ENCODE measurements around the gene GNG2.

GNG2 gene

DNA sequence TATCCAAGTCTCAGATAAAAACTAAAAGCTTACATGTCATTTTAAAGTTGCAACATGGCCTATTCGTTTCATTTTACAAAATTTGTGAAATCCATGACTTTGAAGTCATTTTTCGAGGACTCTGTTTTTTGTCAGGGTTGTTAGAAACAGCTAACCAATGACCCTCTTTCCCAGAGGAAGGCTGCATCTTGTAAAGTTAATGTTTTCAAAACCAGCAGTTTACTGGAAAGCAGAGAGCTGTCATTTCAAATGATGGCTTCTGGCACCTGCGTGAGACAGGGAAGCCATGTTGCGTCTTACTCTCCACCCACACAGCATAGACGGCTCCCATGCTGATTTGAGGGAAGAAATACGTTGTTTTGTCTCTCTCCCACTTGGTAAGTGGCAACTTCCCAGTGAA is 78.8 kb downstream of the GNG2 start:
- DNase-seq (ENCODE audit: low read depth in 1 of 2, low spot score in 1 of 2): no peak
- in situ Hi-C loops (cut with HindIII; ENCODE audit: low pct_unique_long_range_greater_than_20kb, low sequenced_read_pairs): no loop called here
- no peak for TF ChIP-seq JUND (IDR thresholded peaks at IDR 0.05; ENCODE audit: low read depth)

DNA sequence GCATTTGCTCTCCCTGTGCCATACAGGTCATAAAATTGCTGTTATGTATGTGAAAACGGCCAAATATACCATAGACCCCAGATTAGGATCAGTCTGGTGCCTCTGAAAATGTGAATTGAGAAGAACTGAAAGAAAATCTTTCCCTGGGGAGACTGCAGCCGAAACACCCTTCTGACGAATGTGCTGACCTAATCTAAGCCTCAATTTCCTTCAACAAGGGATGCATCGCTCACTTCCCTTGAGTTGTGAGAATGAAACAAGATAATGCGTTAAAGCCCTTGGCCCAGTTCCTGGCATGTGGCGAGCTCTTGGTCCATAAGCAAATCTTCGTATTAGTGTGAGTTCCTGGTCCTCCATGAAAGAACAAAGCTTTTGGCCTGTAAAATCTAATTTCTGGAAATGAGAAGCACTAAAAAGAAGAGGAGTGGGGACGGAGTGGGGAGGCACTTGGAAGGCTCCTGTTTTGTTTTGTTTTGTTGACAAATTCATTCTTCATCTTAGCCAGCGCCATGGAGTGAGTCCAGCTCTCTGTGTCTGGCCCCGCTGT is 79.4 kb downstream of the GNG2 start:
- DNase-seq (ENCODE audit: low read depth in 1 of 2, low spot score in 1 of 2): no peak
- TF ChIP-seq JUND (IDR thresholded peaks at IDR 0.05; ENCODE audit: low read depth): no peak
- in situ Hi-C loops (cut with HindIII; ENCODE audit: low pct_unique_long_range_greater_than_20kb, low sequenced_read_pairs): no loop called here

DNA sequence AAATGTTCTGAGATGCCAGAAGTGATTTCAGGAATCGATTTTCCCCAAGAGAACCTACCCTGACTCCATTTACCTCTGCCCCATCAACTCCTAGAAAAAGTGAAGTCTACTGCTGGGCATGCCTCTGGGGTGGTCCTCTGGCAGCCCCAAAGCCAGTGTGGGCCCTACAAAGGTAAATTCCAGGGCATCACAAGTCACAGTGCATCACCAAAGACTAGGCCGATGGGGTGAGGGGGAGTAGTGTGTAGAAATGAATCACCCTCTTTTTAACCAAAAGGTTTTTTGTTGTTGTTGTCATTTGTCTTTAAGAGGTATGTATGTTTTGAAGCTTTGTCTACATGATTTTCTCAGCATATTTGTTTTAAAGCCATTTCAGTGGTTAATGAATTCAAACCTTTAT is 82.6 kb downstream of the GNG2 start:
- TF ChIP-seq JUND (IDR thresholded peaks at IDR 0.05; ENCODE audit: low read depth): no peak
- DNase-seq (ENCODE audit: low read depth in 1 of 2, low spot score in 1 of 2): no peak
- in situ Hi-C loops (cut with HindIII; ENCODE audit: low pct_unique_long_range_greater_than_20kb, low sequenced_read_pairs): no loop called here

DNA sequence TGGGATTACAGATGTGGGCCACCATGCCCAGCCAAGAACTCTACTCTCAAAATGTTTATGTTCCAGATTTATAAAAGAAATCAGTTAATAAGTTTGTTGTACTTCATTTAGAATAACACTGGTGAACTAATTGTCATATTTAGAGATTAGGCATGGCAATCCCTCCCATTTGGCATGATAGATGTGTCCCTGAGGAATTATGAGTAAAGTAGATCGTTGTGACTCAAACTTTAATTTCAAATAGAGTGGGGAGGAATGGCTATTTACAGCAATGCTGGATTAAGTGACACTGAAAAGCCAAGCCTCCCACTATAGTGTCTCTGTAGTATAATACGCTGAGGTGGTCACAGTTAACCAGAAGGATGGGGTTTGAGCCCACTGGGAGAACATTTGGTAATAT is 89.6 kb downstream of the GNG2 start:
- no peak for TF ChIP-seq JUND (IDR thresholded peaks at IDR 0.05; ENCODE audit: low read depth)
- in situ Hi-C loops (cut with HindIII; ENCODE audit: low pct_unique_long_range_greater_than_20kb, low sequenced_read_pairs): no loop called here
- no peak for DNase-seq (ENCODE audit: low read depth in 1 of 2, low spot score in 1 of 2)

DNA sequence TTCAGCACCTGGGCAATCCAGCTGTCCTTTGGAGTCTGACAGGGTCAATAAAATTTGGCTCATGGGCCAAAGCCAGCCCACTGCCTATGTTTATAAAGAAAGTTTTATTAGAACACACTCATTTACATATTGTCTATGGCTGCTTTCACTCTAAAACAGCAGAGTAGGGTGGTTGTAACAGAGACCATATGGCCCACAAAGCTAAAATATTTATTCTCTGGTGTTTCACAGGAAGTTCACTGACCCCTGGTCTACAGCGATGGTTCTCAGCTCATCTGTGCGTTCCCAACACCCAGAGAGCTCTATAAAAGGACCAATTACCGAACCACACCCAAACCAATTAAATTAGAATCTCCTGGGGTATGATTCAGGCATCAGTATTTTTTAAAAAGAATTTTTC is 91.2 kb downstream of the GNG2 start:
- in situ Hi-C loops (cut with HindIII; ENCODE audit: low pct_unique_long_range_greater_than_20kb, low sequenced_read_pairs): no loop called here
- DNase-seq (ENCODE audit: low read depth in 1 of 2, low spot score in 1 of 2): no peak
- TF ChIP-seq JUND (IDR thresholded peaks at IDR 0.05; ENCODE audit: low read depth): no peak

DNA sequence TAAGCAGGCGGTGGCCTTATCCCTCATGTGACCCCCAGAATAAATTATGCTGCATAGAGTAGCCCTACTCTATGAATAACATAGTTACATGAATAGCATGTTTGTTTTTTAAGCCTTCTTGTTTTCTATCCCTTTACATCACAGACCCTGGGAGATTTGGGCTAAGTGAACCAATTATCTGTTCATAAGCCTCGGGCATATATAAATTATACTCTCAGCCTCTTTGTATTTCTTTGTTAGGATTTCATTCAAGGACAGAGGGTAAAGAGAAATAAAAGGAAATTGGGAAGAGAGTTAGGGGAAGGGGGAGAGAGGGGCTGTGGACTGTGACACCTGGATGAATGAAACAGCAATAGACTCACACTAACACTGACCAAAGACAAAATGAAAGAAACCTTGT is 93.6 kb downstream of the GNG2 start:
- no peak for DNase-seq (ENCODE audit: low read depth in 1 of 2, low spot score in 1 of 2)
- in situ Hi-C loops (cut with HindIII; ENCODE audit: low pct_unique_long_range_greater_than_20kb, low sequenced_read_pairs): no loop called here
- no peak for TF ChIP-seq JUND (IDR thresholded peaks at IDR 0.05; ENCODE audit: low read depth)

DNA sequence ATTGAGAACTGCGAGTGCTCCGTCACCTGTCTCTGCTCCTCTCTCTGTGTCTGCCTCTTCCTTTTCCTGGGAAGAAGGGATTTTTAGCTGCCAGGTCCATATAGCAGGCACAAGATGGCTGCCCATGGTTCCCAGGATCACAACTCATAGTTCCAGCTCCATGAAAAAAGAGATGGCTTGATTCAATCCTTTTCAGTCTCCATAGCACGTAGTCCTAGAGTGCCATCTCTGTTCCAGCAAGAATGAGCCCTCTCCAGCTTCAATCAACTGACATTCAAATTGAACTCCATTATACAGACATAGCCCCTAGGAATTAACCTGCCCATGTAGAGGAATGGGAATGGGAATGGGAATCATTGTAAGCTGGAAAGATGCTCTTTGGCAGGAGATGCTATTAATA is 94.2 kb downstream of the GNG2 start:
- in situ Hi-C loops (cut with HindIII; ENCODE audit: low pct_unique_long_range_greater_than_20kb, low sequenced_read_pairs): no loop called here
- no peak for TF ChIP-seq JUND (IDR thresholded peaks at IDR 0.05; ENCODE audit: low read depth)
- no peak for DNase-seq (ENCODE audit: low read depth in 1 of 2, low spot score in 1 of 2)

DNA sequence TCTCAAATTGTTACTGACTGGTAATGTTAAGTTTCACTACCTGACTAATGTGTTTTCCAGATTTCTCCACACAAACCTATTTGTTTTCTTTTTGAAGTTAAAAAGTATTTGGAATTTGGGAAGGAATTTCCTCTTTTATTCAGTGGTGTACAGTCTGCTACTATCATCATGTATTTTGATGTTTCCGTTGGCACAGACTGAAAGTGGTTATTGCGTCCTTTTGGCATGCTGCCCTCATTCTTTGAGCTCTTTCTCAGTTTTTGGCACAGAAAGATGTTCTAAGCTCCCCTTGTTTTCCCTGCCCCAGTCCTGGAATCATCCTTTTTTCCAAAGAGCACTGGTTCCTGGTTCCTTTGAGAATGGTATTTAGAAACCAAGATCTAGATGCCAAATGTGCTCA is 97.5 kb downstream of the GNG2 start:
- in situ Hi-C loops (cut with HindIII; ENCODE audit: low pct_unique_long_range_greater_than_20kb, low sequenced_read_pairs): no loop called here

DNA sequence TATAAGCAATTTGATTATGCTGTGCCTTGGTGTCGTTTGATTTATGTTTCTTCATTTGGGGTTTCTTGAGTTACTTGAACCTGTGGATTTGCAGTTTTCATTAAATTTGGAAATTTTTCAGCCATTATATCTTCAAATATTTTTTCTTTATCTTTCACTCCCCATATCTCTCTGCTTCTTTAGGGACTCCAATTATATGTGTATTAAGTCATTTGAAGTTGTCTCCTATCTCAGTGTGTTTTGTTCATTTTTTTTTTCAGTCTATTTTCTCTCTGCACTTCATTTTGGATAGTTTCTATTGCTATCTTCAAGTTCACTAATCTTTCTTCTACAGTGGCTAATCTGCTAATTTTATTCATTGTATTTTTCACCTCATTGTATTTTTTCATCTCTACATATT is 99.5 kb downstream of the GNG2 start:
- in situ Hi-C loops (cut with HindIII; ENCODE audit: low pct_unique_long_range_greater_than_20kb, low sequenced_read_pairs): no loop called here
- DNase-seq (ENCODE audit: low read depth in 1 of 2, low spot score in 1 of 2): no peak
- no peak for TF ChIP-seq JUND (IDR thresholded peaks at IDR 0.05; ENCODE audit: low read depth)

More for the DNA sequence above, 97.5 kb downstream of the GNG2 start:
- TF ChIP-seq JUND (IDR thresholded peaks at IDR 0.05; ENCODE audit: low read depth): no peak
- no peak for DNase-seq (ENCODE audit: low read depth in 1 of 2, low spot score in 1 of 2)

DNA sequence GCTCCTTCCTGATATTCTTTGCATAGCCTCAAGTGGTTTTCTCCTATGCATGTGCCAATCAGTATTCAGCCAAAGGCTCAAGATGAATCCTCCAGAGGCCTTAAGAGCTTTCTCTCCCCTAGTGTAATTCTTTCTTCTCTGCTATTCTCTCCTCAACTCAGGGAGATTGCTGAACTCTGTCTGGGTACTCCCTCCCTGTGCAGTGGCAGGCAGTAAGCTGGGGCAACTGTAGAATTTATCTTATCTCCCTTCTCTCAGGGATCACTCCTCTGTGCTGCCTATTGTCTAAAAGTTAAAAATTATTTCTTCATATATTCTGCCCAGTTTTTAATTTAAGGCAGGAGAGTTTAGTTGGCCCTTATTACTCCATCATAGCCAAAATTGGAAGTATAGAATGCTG is 100.5 kb downstream of the GNG2 start:
- TF ChIP-seq JUND (IDR thresholded peaks at IDR 0.05; ENCODE audit: low read depth): no peak
- no peak for DNase-seq (ENCODE audit: low read depth in 1 of 2, low spot score in 1 of 2)
- in situ Hi-C loops (cut with HindIII; ENCODE audit: low pct_unique_long_range_greater_than_20kb, low sequenced_read_pairs): no loop called here

DNA sequence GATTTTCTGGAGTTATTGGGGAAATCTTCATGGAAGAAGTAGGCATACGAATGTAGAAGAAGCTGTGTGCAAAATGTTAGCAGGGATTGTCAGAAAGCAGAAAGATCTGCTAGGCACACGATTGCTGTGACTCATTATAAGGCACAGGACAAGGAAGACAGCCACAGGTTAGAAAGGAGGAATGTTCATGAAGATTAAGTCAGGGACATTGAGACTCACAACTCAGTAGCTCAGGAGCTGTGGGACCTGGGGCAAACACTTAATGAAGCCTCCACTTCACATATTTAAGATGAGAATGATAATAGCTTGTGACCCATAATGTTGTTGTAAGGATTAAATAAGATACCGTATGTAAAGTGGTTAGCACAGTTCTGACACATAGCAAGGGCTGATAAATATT is 102.3 kb downstream of the GNG2 start:
- in situ Hi-C loops (cut with HindIII; ENCODE audit: low pct_unique_long_range_greater_than_20kb, low sequenced_read_pairs): no loop called here
- DNase-seq (ENCODE audit: low read depth in 1 of 2, low spot score in 1 of 2): no peak
- TF ChIP-seq JUND (IDR thresholded peaks at IDR 0.05; ENCODE audit: low read depth): no peak

DNA sequence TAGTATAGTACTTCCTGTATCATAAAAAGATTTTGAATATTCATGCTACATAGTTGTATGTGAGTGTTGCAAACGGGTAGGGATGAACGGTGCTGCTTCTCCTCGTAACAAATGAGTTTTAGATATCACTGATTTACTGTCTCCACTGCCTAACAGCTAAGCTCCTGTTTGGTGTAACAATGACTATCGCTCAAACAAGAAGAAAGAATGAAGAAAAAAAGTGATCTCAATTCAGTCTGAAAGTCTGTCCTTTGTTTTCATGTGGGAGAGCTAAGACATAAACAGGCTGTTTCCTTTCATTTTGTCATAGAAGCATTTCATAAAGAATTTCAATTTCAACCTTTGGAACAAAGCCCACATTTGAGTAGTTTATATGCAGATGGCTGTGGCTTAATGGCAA is 102.9 kb downstream of the GNG2 start:
- TF ChIP-seq JUND (IDR thresholded peaks at IDR 0.05; ENCODE audit: low read depth): no peak
- no peak for DNase-seq (ENCODE audit: low read depth in 1 of 2, low spot score in 1 of 2)
- in situ Hi-C loops (cut with HindIII; ENCODE audit: low pct_unique_long_range_greater_than_20kb, low sequenced_read_pairs): no loop called here

DNA sequence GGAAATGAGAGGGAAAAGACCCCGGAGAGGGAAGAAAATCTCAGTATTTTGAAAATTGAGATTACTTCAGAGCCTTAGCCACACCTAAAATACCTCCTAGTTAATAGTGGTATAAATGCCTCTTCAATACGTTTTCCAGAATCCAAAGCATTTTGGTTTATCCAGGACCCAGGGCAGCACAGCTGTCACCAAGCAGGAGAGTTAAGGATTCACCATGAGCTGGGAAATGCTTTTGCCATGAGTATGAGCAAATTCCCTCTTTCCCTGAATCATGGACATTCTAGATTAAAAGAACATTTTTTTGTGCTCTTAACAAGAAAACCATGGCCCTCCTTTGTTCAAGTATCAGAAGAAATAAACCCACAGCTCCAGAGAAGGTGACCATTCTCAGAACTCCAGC is 107.1 kb downstream of the GNG2 start:
- no peak for TF ChIP-seq JUND (IDR thresholded peaks at IDR 0.05; ENCODE audit: low read depth)
- in situ Hi-C loops (cut with HindIII; ENCODE audit: low pct_unique_long_range_greater_than_20kb, low sequenced_read_pairs): no loop called here
- no peak for DNase-seq (ENCODE audit: low read depth in 1 of 2, low spot score in 1 of 2)

DNA sequence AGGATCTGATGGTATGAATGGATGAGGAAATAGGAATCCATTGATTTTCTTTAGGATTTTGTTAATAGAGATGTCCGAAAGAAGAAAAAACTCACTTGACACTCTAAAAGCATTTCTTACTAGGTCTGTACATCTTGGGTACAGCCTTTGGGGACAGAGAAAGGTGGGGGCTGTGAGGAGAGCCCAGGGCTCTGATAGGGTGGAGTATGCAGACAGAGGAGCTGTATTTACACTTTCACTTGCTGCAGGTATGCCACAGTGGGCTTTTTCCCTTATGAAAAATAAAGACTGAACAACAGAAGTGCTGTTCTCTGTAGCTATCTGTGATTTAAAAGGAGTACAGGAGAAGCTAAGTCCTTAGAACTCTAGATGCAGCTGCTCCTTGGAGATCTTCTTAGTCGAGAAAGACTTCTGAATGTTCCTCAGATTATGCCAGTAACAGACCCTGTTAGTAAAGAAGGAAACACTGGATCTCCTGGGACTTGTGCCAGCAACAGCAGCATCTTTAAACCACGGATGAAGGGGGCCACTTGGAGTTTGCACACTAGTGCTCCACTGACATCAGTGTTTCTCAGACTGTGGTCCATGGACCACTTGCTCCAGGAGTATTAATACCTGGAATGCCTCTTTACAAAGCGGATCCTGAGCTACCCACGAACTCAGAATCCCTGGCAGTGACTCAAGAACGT is 109.6 kb downstream of the GNG2 start:
- no peak for DNase-seq (ENCODE audit: low read depth in 1 of 2, low spot score in 1 of 2)
- no peak for TF ChIP-seq JUND (IDR thresholded peaks at IDR 0.05; ENCODE audit: low read depth)
- in situ Hi-C loops (cut with HindIII; ENCODE audit: low pct_unique_long_range_greater_than_20kb, low sequenced_read_pairs): no loop called here
